ENCODE results near the gene ZBED6.

Gene ZBED6

DNA sequence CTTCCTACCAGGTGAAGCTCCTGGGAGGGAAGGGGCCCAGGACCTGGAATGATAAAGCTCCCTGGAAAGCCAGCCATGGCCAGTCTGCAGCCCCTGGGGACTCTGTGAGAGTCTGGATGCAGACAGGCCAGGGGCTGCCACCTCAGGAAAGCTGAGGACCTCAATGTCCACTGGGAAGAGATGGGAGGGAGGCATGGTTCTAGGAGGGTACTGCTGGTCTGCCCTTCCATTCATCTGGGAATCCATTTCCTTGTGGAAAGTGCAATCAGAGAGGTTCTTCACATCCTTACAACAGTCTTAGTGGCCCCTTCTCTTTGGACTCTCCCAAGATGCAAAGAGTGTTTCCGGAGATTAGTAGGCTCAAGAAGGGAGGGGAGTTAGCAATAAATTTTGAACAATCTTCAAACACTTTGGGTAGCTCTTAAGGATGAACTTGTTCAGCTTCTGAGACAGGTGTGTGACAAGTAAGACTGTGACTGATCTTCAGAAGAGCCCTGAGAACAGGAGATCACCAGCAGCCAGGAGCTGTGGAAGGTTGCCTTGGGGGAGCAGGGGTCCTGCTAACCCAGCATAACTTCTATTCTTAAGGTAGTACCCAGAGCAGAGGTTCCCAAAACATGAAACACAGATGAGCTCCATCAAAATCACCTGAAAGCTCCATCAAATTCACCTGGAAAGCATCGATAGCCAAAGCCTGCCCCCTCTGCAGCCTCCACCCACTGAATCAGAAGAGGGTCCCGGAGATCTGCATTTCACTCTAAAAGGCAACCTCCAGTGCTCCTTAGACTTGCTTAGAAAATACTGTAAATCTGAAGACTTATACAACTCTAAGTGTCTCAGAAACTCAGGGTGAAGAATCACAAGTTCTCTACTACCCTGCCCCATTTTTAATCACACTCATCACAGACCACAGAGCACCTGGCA, 31.1 kb upstream of the ZBED6 start:
- Histone ChIP-seq H3K9me3 (ENCODE audit: insufficient read depth, low read depth, low read length) (no peaks in the 10 kb centered on the region), H3K4me3 (ENCODE audit: low read length) (no peak overlapping the region), H3K4me1 (ENCODE audit: insufficient read depth, low read length) (no peaks in the 10 kb centered on the region), H3K9ac (ENCODE audit: low read depth, low read length) (no peak overlapping the region), H3K27ac (ENCODE audit: low read depth, low read length) (no peak overlapping the region), H3K36me3 (ENCODE audit: insufficient read depth, low read length) (no peaks in the 10 kb centered on the region), H3K27me3 (ENCODE audit: insufficient read depth, low read length) (no peaks in the 10 kb centered on the region)
- WGBS, result 90% methylated on average over 3 of the region's 3 CpGs

DNA sequence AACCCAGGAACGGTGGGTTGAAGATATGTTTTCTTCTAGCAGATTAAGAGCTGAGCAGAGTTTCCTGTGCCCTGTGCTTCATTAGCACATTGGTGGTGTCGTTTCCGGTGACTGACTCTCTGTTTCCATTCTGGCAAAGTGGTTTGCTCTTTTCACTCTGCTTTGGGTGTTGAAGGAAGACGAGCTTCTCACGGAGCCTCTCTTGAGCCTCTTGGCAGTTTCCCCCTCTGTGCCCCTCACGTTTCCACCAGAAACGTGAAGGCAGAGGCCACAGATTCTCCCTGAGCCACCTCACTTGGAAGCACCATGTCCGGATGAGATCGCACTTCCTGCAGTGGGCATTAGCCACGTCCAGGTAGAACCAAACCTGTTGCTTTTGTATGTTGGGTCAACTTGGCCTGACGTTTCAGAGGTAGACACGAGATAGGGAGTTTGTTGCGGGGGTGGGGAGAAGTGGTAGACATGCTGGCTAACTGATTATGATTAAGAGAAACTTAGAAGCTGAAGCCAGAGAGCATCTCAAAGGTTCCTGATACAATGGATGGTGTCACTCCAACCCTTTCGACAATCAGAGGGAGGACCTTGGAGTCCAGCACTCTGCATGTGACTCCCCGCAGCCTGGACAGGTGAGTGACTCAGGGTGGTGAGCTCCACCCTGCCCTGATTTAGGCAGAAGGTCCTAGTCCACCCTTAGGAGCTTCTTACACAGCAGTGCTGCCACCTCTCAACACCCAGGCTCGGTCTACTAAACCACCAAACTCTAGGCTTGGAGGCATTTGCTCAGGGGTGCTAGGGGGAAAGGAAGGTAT, 30.2 kb upstream of the ZBED6 start, which contains the start of gene LAX1:
Gene LAX1, plus strand, starts transcription at position 155 of the 809 bp plus-strand sequence. Its CDS starts 383 bp downstream, at position 538.
- Histone ChIP-seq H3K4me1 (ENCODE audit: insufficient read depth, low read length) (no peaks in the 10 kb centered on the region), H3K4me3 (ENCODE audit: low read length) (no peak within 1 kb of the TSS), H3K9me3 (ENCODE audit: insufficient read depth, low read depth, low read length) (no peaks in the 10 kb centered on the region), H3K9ac (ENCODE audit: low read depth, low read length) (no peak within 1 kb of the TSS), H3K27ac (ENCODE audit: low read depth, low read length) (no peak within 1 kb of the TSS), H3K27me3 (ENCODE audit: insufficient read depth, low read length) (no peaks in the 10 kb centered on the region), H3K36me3 (ENCODE audit: insufficient read depth, low read length) (no peaks in the 10 kb centered on the region)
- WGBS, result 89% methylated on average over 16 of the region's 16 CpGs

DNA sequence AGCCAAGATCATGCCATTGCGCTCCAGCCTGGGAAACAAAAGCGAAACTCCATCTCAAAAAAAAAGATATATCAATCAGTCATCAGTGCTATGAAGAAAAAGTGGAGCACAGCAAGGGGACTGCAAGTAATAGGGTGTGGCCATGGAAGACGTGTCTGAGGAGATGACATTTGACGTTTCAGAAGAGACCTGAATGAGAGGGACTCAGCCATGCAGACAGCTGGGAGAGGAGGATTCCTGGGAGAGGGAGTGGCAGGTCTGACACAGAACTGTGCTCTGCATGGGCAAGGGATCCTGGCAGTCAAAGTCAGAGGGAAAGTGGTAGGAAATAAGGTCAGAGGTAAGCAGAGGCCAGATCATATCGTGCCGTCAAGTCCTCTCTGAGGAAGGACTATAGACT, 27.2 kb upstream of the ZBED6 start:
- WGBS, result 85% methylated on average over 4 of the region's 6 CpGs
- H3K27ac ChIP-seq (ENCODE audit: low read depth, low read length), result no peak overlapping the region
- no peaks in the 10 kb centered on the region for H3K36me3 ChIP-seq (ENCODE audit: insufficient read depth, low read length)
- no peaks in the 10 kb centered on the region for H3K4me1 ChIP-seq (ENCODE audit: insufficient read depth, low read length)
- no peak overlapping the region for H3K9ac ChIP-seq (ENCODE audit: low read depth, low read length)
- no peaks in the 10 kb centered on the region for H3K9me3 ChIP-seq (ENCODE audit: insufficient read depth, low read depth, low read length)
- no peaks in the 10 kb centered on the region for H3K27me3 ChIP-seq (ENCODE audit: insufficient read depth, low read length)
- H3K4me3 ChIP-seq (ENCODE audit: low read length), result no peak overlapping the region

DNA sequence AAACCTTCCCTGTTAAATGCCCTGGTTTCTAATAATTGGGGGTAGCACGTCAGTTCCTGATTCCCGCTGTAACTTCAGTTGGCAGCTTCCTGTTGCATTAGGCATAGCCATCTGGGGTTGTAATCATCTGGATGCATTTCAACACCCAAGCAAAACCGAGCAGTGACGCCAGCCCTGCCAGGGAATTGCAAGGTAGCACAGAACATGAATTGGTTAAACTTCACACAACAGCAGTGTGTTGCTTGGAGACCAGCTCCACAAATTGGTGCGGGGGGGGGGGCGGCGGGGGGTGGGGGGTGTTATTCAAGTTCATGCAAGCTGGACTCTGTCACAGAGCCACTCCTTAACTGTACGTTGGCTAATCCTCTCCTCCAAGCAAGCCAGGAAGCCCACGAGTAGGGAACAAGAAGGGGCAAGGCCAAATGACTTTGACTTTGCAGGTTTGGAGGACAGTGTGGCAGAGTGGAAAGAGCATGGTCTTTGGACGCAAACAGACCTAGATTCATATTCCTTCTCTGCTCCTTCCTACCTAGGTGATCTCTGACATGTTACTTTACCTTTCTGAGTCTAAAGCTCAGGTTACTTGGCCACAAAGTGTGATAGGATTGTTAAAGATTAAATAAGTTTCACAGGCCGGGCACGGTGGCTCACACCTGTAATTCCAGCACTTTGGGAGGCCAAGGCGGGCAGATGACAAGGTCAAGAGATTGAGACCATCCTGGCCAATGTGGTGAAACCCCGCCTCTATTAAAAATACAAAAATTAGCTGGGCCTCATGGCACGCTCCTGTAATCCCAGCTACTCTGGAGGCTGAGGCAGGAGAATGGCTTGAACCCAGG, 25.7 kb upstream of the ZBED6 start:
- H3K4me1 ChIP-seq (ENCODE audit: insufficient read depth, low read length), result no peaks in the 10 kb centered on the region
- H3K4me3 ChIP-seq (ENCODE audit: low read length), result no peak overlapping the region
- H3K9ac ChIP-seq (ENCODE audit: low read depth, low read length), result no peak overlapping the region
- 91% methylated on average over 12 of the region's 15 CpGs for WGBS
- H3K36me3 ChIP-seq (ENCODE audit: insufficient read depth, low read length), result no peaks in the 10 kb centered on the region
- no peaks in the 10 kb centered on the region for H3K27me3 ChIP-seq (ENCODE audit: insufficient read depth, low read length)
- no peak overlapping the region for H3K27ac ChIP-seq (ENCODE audit: low read depth, low read length)
- no peaks in the 10 kb centered on the region for H3K9me3 ChIP-seq (ENCODE audit: insufficient read depth, low read depth, low read length)

DNA sequence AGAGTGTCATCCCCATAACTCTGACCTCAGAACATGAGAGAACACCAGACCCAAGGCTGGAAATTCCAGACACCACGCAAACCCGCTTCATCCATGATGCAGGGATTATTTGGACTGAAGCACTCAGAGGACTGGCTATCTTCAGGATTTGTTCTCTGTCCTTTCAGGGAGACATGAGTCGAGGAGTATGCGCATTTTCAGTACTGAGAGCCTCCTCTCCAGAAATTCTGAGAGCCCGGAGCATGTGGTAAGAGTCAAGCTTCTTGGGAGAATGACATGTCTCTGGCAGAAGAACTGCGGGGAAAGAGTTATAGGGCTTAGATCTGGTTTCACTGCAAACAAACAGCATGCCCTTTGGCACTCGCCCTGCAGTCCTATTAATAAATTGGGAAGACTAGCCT, 23.5 kb upstream of the ZBED6 start:
- no peaks in the 10 kb centered on the region for H3K4me1 ChIP-seq (ENCODE audit: insufficient read depth, low read length)
- H3K36me3 ChIP-seq (ENCODE audit: insufficient read depth, low read length), result no peaks in the 10 kb centered on the region
- H3K27ac ChIP-seq (ENCODE audit: low read depth, low read length), result no peak overlapping the region
- H3K9me3 ChIP-seq (ENCODE audit: insufficient read depth, low read depth, low read length), result no peaks in the 10 kb centered on the region
- H3K4me3 ChIP-seq (ENCODE audit: low read length), result no peak overlapping the region
- 84% methylated on average over 7 of the region's 7 CpGs for WGBS
- no peaks in the 10 kb centered on the region for H3K27me3 ChIP-seq (ENCODE audit: insufficient read depth, low read length)
- H3K9ac ChIP-seq (ENCODE audit: low read depth, low read length), result no peak overlapping the region

GRCh38 chr1:203772836-203773235, 22.6 kb upstream of the ZBED6 start:
- no peak overlapping the region for H3K9ac ChIP-seq (ENCODE audit: low read depth, low read length)

GRCh38 chr1:203776636-203777035, 18.8 kb upstream of the ZBED6 start:
- Histone ChIP-seq H3K9ac (ENCODE audit: low read depth, low read length) (no peak overlapping the region), H3K4me3 (ENCODE audit: low read length) (no peak overlapping the region), H3K36me3 (ENCODE audit: insufficient read depth, low read length) (no peaks in the 10 kb centered on the region), H3K27me3 (ENCODE audit: insufficient read depth, low read length) (no peaks in the 10 kb centered on the region), H3K4me1 (ENCODE audit: insufficient read depth, low read length) (no peaks in the 10 kb centered on the region), H3K9me3 (ENCODE audit: insufficient read depth, low read depth, low read length) (no peaks in the 10 kb centered on the region), H3K27ac (ENCODE audit: low read depth, low read length) (no peak overlapping the region)
- 90% methylated on average over 4 of the region's 4 CpGs for WGBS

More at GRCh38 chr1:203772836-203773235, 22.6 kb upstream of the ZBED6 start:
- no peaks in the 10 kb centered on the region for H3K27me3 ChIP-seq (ENCODE audit: insufficient read depth, low read length)
- no peak overlapping the region for H3K27ac ChIP-seq (ENCODE audit: low read depth, low read length)
- H3K4me3 ChIP-seq (ENCODE audit: low read length), result no peak overlapping the region
- WGBS, result 65% methylated on average over 1 of the region's 1 CpG
- H3K4me1 ChIP-seq (ENCODE audit: insufficient read depth, low read length), result no peaks in the 10 kb centered on the region
- H3K36me3 ChIP-seq (ENCODE audit: insufficient read depth, low read length), result no peaks in the 10 kb centered on the region
- no peaks in the 10 kb centered on the region for H3K9me3 ChIP-seq (ENCODE audit: insufficient read depth, low read depth, low read length)

DNA sequence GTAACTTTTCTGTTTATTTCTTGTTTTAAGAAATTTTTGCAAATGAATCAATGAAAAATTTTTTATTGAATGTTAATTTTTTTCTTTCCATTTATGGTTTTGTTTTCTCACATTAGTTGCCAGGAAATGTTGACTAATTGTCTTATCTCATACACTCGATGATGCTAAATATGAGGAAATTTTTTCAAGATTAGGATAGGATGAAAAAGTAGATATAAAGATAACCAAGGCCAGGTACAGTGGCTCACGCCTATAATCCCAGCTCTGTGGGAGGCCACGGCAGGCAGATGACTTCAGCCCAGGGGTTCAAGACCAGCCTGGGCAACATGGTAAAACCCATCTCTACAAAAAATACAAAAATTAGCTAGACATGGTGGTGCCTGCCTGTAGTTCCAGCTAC, 17.8 kb upstream of the ZBED6 start:
- no peaks in the 10 kb centered on the region for H3K9me3 ChIP-seq (ENCODE audit: insufficient read depth, low read depth, low read length)

GRCh38 chr1:203778146-203778545, 17.3 kb upstream of the ZBED6 start:
- H3K4me1 ChIP-seq (ENCODE audit: insufficient read depth, low read length), result no peaks in the 10 kb centered on the region
- H3K27me3 ChIP-seq (ENCODE audit: insufficient read depth, low read length), result no peaks in the 10 kb centered on the region
- WGBS, result 91% methylated on average over 3 of the region's 3 CpGs
- H3K4me3 ChIP-seq (ENCODE audit: low read length), result no peak overlapping the region
- no peaks in the 10 kb centered on the region for H3K36me3 ChIP-seq (ENCODE audit: insufficient read depth, low read length)
- H3K9me3 ChIP-seq (ENCODE audit: insufficient read depth, low read depth, low read length), result no peaks in the 10 kb centered on the region
- H3K9ac ChIP-seq (ENCODE audit: low read depth, low read length), result no peak overlapping the region
- no peak overlapping the region for H3K27ac ChIP-seq (ENCODE audit: low read depth, low read length)

More for the DNA sequence above, 17.8 kb upstream of the ZBED6 start:
- 99% methylated on average over 3 of the region's 3 CpGs for WGBS
- Histone ChIP-seq H3K27me3 (ENCODE audit: insufficient read depth, low read length) (no peaks in the 10 kb centered on the region), H3K36me3 (ENCODE audit: insufficient read depth, low read length) (no peaks in the 10 kb centered on the region), H3K4me3 (ENCODE audit: low read length) (no peak overlapping the region), H3K4me1 (ENCODE audit: insufficient read depth, low read length) (no peaks in the 10 kb centered on the region), H3K9ac (ENCODE audit: low read depth, low read length) (no peak overlapping the region), H3K27ac (ENCODE audit: low read depth, low read length) (no peak overlapping the region)

- H3K9ac ChIP-seq (ENCODE audit: low read depth, low read length), result no peak overlapping the region
- H3K27ac ChIP-seq (ENCODE audit: low read depth, low read length), result no peak overlapping the region
- H3K4me1 ChIP-seq (ENCODE audit: insufficient read depth, low read length), result peaks cover 5% of the 10 kb centered on the region
- no peaks in the 10 kb centered on the region for H3K36me3 ChIP-seq (ENCODE audit: insufficient read depth, low read length)
- H3K9me3 ChIP-seq (ENCODE audit: insufficient read depth, low read depth, low read length), result no peaks in the 10 kb centered on the region
- no peak overlapping the region for H3K4me3 ChIP-seq (ENCODE audit: low read length)
- H3K27me3 ChIP-seq (ENCODE audit: insufficient read depth, low read length), result no peaks in the 10 kb centered on the region
- WGBS, result 92% methylated on average over 4 of the region's 4 CpGs
Observed at GRCh38 chr1:203778789-203779188, 16.6 kb upstream of the ZBED6 start.

Measured in HUES64 (cell line).